Inflammatory macrophage treated with lipopolysaccharide for 1 hour (primary cell): ENCODE results near the gene FYTTD1.
"Not testable (repeated sequence)": the region's sequence is repeated elsewhere in the genome, so short reads cannot be mapped to it uniquely, and the experiment has no call there.

ENCODE experiments used
- DNase-seq, 2 donors: peaks; one replicate each; pipeline ENCODE4 v3.0.0-alpha.2; 2020 to 2022

Gene FYTTD1

GRCh38 chr3:197749601-197750395 is at the start of gene FYTTD1:
Gene FYTTD1 (plus strand): TSS chr3:197749883. CDS start chr3:197749972, 89 bp downstream.
- DNase-seq: peak; percentile 87 to 88

- DNase-seq: no peak
Measured at GRCh38 chr3:197700095-197700494, 49.6 kb upstream of the FYTTD1 start.

GRCh38 chr3:197701841-197702240 is 47.8 kb upstream of the FYTTD1 start:
- DNase-seq: no peak

GRCh38 chr3:197706658-197707057 is 43.0 kb upstream of the FYTTD1 start:
- no peak for DNase-seq

- DNase-seq: peak; percentile 55 to 65
Measured at GRCh38 chr3:197709135-197709534, 40.5 kb upstream of the FYTTD1 start.

GRCh38 chr3:197710965-197711364 is 38.7 kb upstream of the FYTTD1 start:
- DNase-seq: not testable (repeated sequence)

- DNase-seq: peak; percentile 93 to 96
Measured at GRCh38 chr3:197711973-197712707, 37.5 kb upstream of the FYTTD1 start.

- no peak for DNase-seq
Measured at GRCh38 chr3:197713477-197713822, 36.2 kb upstream of the FYTTD1 start.

GRCh38 chr3:197714251-197714650 is 35.4 kb upstream of the FYTTD1 start:
- DNase-seq: no peak

- DNase-seq: no peak
Measured at GRCh38 chr3:197718891-197719290, 30.8 kb upstream of the FYTTD1 start.

- peak in 1 of 2 donors; percentile 39 for DNase-seq
Measured at GRCh38 chr3:197720694-197721093, 29.0 kb upstream of the FYTTD1 start.

GRCh38 chr3:197722734-197723133 is 26.9 kb upstream of the FYTTD1 start:
- DNase-seq: no peak

GRCh38 chr3:197727878-197728277 is 21.8 kb upstream of the FYTTD1 start:
- not testable (repeated sequence) for DNase-seq

- DNase-seq: peak in 1 of 2 donors; percentile 48
Measured at GRCh38 chr3:197728487-197728886, 21.2 kb upstream of the FYTTD1 start.

- no peak for DNase-seq
Measured at GRCh38 chr3:197730200-197730599, 19.5 kb upstream of the FYTTD1 start.

GRCh38 chr3:197730770-197731169 is 18.9 kb upstream of the FYTTD1 start:
- not testable (repeated sequence) for DNase-seq

- not testable (repeated sequence) for DNase-seq
Measured at GRCh38 chr3:197731483-197731882, 18.2 kb upstream of the FYTTD1 start.

GRCh38 chr3:197733042-197733441 is 16.6 kb upstream of the FYTTD1 start:
- no peak for DNase-seq

GRCh38 chr3:197734667-197735318 is 14.9 kb upstream of the FYTTD1 start:
- peak; percentile 73 to 83 for DNase-seq

GRCh38 chr3:197736010-197736490 is 13.6 kb upstream of the FYTTD1 start:
- DNase-seq: peak in 1 of 2 donors; percentile 43

- DNase-seq: peak; percentile 95 to 96
Measured at GRCh38 chr3:197736491-197737318, 13.0 kb upstream of the FYTTD1 start, which contains the start of gene RUBCN. Gene RUBCN (minus strand): TSS chr3:197736904. CDS start chr3:197736719, 185 bp downstream.

- DNase-seq: no peak
Measured at GRCh38 chr3:197737319-197737649, 12.4 kb upstream of the FYTTD1 start.
